SK-N-MC (cell line): ENCODE measurements around the gene KRT72.

Source experiments
- EZH2 ChIP-seq: fragments of 200-600 bp; sonication (generic); IDR thresholded peaks from one replicate; pipeline ENCODE4 v1.6.1; 2017; ENCODE audit warnings: antibody characterized with exemption
- FOXP2 ChIP-seq: optimal IDR thresholded peaks from 2 replicates; pipeline ENCODE3; 2011; ENCODE audit warnings: mild to moderate bottlenecking, moderate library complexity; ENCODE audit not compliant: insufficient read depth; ENCODE audit errors: extremely low read length, control extremely low read depth
- POLR2AphosphoS5 ChIP-seq: IDR thresholded peaks from 2 replicates; pipeline ENCODE4 v1.6.1; 2012; ENCODE audit warnings: mild to moderate bottlenecking, low read depth, low read length, borderline replicate concordance

GRCh38 chr12:52552681-52553195 lies 48.5 kb downstream of the KRT72 start, which contains the start of gene KRT71:
- TF ChIP-seq POLR2AphosphoS5 (no peak), EZH2 (no peak), FOXP2 (no peak)
